Activated T-cell treated with anti-CD3 and anti-CD28 coated beads, Interleukin-2, amount 50 U/mL, for 24 hours (primary cell): Measurements from ENCODE around the gene FCGR3A.
"Not testable (repeated sequence)": the region's sequence is repeated elsewhere in the genome, so short reads cannot be mapped to it uniquely, and the experiment has no call there.

ENCODE experiments used
- DNase-seq: peaks from one replicate; pipeline ENCODE4 v3.0.0-alpha.2; 2020
- H3K27ac Mint-ChIP-seq: 2 replicates; pipeline ENCODE4 v1.8.0; 2020; ENCODE audit warnings: mild to moderate bottlenecking, mixed read lengths
- H3K27me3 Mint-ChIP-seq: 2 replicates; pipeline ENCODE4 v1.8.0; 2020; ENCODE audit warnings: mixed read lengths
- H3K36me3 Mint-ChIP-seq: 2 replicates; pipeline ENCODE4 v1.8.0; 2020; ENCODE audit warnings: low read depth, mixed read lengths
- H3K4me1 Mint-ChIP-seq: 2 replicates; pipeline ENCODE4 v1.8.0; 2020; ENCODE audit warnings: low read depth, mixed read lengths
- H3K4me3 Mint-ChIP-seq: 2 replicates; pipeline ENCODE4 v1.8.0; 2020; ENCODE audit warnings: mild to moderate bottlenecking, moderate library complexity, mixed read lengths
- H3K9me3 Mint-ChIP-seq: 2 replicates; pipeline ENCODE4 v1.8.0; 2020; ENCODE audit warnings: mixed read lengths

Gene FCGR3A

GRCh38 chr1:161545005-161545731 is 4.5 kb downstream of the FCGR3A start:
- H3K4me1 Mint-ChIP-seq, result peaks cover 49% of the 10 kb centered on the region
- not testable (repeated sequence) for DNase-seq, H3K27ac Mint-ChIP-seq, H3K36me3 Mint-ChIP-seq, H3K9me3 Mint-ChIP-seq, H3K27me3 Mint-ChIP-seq, H3K4me3 Mint-ChIP-seq

DNA sequence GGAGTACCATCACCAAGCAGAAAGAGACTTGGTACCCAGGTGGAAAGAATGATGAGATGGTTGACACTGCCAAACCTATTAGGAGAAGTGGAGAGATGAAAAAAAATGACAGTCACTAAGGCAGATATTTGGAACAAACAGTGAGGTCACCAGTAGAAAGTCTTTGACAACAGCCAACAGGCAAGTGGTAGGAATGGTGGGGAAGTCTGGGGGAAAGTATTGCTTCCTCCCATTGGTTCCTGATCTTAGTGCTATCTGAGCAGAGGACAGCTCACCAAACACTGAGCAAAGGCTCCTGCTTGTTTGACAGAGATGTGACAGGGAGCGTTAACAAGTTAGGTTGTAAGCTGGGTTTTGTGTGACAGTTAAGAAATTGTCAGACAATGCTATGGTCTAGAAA is 6.5 kb downstream of the FCGR3A start:
- not testable (repeated sequence) for H3K27ac Mint-ChIP-seq
- H3K4me1 Mint-ChIP-seq, result peaks cover 59% of the 10 kb centered on the region

DNA sequence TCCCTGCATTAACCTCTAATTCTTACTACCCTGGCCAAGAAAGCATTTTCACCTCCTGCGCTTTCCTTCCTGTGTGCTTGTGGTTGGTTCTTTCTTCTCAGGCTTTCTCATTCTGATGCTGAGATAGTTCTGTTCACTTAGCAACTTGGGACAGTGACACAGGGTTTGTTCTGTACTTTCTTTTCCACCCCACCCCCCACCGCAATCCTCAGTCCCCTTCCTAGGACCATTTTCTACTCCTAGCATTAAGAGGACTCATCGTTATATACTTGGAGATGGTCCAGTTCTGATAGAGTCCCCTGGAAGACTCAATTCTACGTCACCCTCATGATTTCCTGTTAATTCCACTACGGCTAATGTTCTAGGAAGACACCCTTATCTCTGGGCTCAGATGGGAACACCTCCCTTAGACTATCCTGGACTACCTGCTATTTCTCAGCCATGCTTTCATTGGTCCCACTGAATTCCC is 7.5 kb downstream of the FCGR3A start:
- H3K27ac Mint-ChIP-seq, result peak overlapping the region; percentile 42
- H3K36me3 Mint-ChIP-seq, H3K27me3 Mint-ChIP-seq, H3K9me3 Mint-ChIP-seq, DNase-seq: not testable (repeated sequence)
- peak overlapping the region; percentile 29 for H3K4me3 Mint-ChIP-seq
- H3K4me1 Mint-ChIP-seq, result peaks cover 62% of the 10 kb centered on the region

More for the DNA sequence above, 6.5 kb downstream of the FCGR3A start:
- H3K4me3 Mint-ChIP-seq, H3K9me3 Mint-ChIP-seq, H3K36me3 Mint-ChIP-seq, H3K27me3 Mint-ChIP-seq, DNase-seq: not testable (repeated sequence)

DNA sequence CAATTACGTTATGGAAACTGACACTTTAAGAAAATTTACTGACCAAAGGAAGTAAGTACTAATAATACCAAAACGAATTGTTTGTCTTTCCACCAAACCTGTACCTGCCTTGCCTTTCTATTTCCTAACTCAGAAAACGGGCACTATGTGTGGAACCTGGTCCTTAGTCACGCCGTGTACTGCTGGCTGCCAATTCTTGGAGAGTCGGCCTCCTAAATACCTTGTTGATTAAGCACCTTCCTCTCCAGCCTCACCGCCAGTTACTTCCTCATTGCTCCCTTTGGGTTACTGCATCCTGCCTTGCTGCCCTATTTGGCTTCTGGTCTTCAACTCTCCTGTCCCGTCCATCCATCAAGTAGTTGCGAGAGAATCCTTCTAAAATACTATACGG is 9.1 kb downstream of the FCGR3A start:
- not testable (repeated sequence) for H3K36me3 Mint-ChIP-seq, H3K27me3 Mint-ChIP-seq, H3K9me3 Mint-ChIP-seq, DNase-seq
- H3K4me1 Mint-ChIP-seq, result peaks cover 59% of the 10 kb centered on the region
- peak overlapping the region; percentile 91 for H3K27ac Mint-ChIP-seq
- H3K4me3 Mint-ChIP-seq, result peak overlapping the region; percentile 82

DNA sequence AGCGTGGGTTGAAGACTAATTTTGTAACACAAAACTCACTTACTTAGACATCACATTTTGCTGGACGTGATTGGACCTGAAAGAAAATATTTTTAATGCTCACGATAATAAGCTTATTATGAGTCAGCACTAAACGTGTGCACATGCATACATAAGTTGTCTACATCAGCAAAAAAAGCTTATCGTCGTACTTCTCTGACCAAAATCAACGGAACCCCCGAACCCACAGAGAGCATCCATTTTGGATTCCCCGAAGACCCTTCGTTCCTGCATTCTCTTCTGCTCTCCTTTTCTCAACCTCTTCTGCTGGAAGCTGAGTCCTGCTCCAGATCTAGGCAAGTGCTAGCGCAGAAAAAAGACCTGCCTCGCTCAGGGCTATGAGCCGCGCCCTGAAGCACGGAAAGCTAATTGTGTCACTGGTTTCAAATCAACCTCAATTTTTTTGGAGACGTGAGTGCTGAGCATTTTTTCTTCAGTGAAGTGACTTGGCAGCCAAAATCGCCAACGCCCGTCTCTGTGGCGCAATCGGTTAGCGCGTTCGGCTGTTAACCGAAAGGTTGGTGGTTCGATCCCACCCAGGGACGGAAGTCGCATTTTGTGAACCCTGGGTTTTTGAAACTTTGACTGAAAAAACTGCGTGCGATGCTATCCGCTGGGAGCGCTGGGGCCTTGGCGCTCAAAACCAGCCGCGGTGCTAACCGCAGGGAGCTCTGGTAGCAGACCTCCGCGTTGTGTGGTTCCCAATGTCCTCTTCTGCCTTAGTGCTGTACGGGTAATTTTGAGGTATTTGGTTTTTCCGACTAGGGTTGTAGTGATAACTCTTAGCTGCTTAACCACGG is 9.7 kb downstream of the FCGR3A start:
- peak overlapping the region; percentile 82 for H3K4me3 Mint-ChIP-seq
- H3K27ac Mint-ChIP-seq, result peak overlapping the region; percentile 91
- not testable (repeated sequence) for H3K9me3 Mint-ChIP-seq, H3K27me3 Mint-ChIP-seq, H3K36me3 Mint-ChIP-seq
- H3K4me1 Mint-ChIP-seq, result peaks cover 53% of the 10 kb centered on the region
- DNase-seq, result peak; percentile 97

GRCh38 chr1:161538925-161539479 is 10.6 kb downstream of the FCGR3A start:
- H3K27me3 Mint-ChIP-seq, H3K9me3 Mint-ChIP-seq, DNase-seq, H3K36me3 Mint-ChIP-seq, H3K27ac Mint-ChIP-seq: not testable (repeated sequence)
- Mint-ChIP-seq H3K4me3 (peak overlapping the region; percentile 82), H3K4me1 (peaks cover 48% of the 10 kb centered on the region)

DNA sequence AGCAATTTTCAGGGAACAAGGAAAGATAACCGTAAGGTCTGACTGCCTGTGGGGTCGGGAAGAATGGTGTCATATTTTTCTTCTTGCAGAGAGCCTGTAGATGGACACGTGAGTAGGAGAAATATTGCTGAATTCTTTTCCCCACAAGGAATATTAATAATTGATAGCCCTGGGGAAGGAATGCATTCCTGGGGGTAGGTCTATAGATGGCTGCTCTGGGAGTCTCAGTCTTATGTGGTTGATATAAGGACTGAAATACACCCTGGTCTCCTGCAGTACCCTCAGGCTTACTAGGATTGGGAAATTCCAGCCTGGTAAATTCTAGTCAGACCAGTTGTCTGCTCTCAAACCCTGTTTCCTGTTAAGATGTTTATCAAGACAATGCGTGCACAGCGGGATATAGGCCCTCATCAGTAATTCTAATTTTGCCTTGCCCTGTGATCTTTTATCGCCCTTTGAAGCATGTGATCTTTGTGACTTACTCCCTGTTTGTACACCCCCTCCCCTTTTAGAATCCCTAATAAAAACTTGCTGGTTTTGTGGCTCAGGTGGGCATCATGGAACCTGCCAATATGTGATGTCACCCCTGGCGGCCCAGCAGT is 12.4 kb downstream of the FCGR3A start:
- not testable (repeated sequence) for H3K27ac Mint-ChIP-seq, H3K9me3 Mint-ChIP-seq, H3K4me3 Mint-ChIP-seq, H3K36me3 Mint-ChIP-seq, H3K27me3 Mint-ChIP-seq, DNase-seq
- peaks cover 34% of the 10 kb centered on the region for H3K4me1 Mint-ChIP-seq

DNA sequence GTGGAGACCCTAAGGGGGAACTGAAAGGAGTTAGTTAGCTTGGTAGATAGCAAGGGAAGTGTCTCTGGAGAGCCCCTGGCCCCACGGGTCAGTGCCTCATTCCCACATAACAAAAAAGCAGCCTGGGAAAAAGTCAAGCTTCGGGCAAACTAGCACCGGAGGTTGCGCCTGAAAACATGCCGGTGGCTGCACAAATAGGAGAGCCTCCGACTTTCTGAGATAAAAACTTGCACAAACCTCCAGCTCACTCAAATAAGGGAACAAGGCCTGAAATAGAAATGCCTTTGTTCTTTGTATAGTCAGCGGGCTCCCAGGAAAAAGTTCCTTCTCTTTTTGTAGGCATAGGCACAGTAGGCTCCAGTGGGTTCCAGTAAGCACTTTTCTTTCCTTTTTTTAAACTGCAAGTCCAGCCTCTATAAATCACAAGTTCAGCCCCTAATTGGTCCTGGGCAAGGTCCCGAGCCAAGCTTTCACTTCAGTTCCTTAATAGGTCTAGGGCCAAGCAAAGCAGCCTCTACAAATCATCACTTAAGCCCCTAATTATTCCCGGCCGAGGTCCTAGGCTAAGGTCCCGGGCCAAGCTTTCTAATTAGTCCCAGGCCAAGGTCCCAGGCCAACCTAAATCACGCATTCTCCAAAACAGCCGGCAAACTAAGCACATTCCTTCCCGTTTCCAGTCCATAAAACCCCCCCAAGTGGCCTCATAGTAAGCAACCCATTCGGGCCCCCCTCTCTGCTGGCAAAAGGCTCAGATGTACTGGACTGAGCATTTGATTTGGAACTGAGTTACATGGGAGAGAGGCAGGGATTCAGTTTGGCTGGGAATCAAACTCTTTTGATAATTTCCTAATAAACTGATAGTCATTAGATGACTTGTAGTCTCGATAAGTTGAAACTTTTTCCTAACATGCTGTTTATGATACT is 16.7 kb downstream of the FCGR3A start:
- peaks cover 19% of the 10 kb centered on the region for H3K4me1 Mint-ChIP-seq
- H3K27ac Mint-ChIP-seq, result not testable (repeated sequence)

GRCh38 chr1:161531986-161532643 is 17.5 kb downstream of the FCGR3A start:
- peaks cover 2% of the 10 kb centered on the region for H3K27me3 Mint-ChIP-seq
- peaks cover 16% of the 10 kb centered on the region for H3K4me1 Mint-ChIP-seq
- H3K27ac Mint-ChIP-seq, result no peak overlapping the region
- no peaks in the 10 kb centered on the region for H3K9me3 Mint-ChIP-seq
- H3K4me3 Mint-ChIP-seq, result peak overlapping the region; percentile 12
- peaks cover 7% of the 10 kb centered on the region for H3K36me3 Mint-ChIP-seq
- DNase-seq, result no peak

More for the DNA sequence above, 16.7 kb downstream of the FCGR3A start:
- H3K36me3 Mint-ChIP-seq, DNase-seq, H3K27me3 Mint-ChIP-seq, H3K4me3 Mint-ChIP-seq, H3K9me3 Mint-ChIP-seq: not testable (repeated sequence)

- DNase-seq, result peak; percentile 93
- Mint-ChIP-seq H3K4me1 (peaks cover 16% of the 10 kb centered on the region), H3K4me3 (peak overlapping the region; percentile 93), H3K27ac (peak overlapping the region; percentile 97)
- not testable (repeated sequence) for H3K36me3 Mint-ChIP-seq, H3K27me3 Mint-ChIP-seq, H3K9me3 Mint-ChIP-seq
Measured at GRCh38 chr1:161530671-161531641, 18.7 kb downstream of the FCGR3A start.

DNA sequence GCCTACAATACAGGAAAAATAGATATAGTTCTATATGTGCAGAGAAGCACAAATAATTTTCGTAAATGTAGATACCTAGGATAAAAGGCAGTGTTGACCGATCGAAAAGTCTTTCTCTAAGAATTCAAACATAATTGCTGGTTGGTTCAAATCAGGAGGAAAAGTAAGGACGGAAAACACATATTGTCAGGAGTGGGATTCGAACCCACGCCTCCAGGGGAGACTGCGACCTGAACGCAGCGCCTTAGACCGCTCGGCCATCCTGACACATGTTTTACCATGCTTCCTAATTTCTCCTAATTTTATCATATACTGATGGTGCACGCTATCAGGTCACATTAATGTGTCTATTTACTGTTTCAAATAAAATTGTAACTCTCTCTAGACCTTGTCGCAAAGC is 19.5 kb downstream of the FCGR3A start:
- H3K4me1 Mint-ChIP-seq, result peaks cover 16% of the 10 kb centered on the region
- not testable (repeated sequence) for H3K36me3 Mint-ChIP-seq, H3K9me3 Mint-ChIP-seq
- H3K27ac Mint-ChIP-seq, result peak overlapping the region; percentile 97
- peak; percentile 79 for DNase-seq
- H3K27me3 Mint-ChIP-seq, result peaks cover 11% of the 10 kb centered on the region
- peak overlapping the region; percentile 93 for H3K4me3 Mint-ChIP-seq

DNA sequence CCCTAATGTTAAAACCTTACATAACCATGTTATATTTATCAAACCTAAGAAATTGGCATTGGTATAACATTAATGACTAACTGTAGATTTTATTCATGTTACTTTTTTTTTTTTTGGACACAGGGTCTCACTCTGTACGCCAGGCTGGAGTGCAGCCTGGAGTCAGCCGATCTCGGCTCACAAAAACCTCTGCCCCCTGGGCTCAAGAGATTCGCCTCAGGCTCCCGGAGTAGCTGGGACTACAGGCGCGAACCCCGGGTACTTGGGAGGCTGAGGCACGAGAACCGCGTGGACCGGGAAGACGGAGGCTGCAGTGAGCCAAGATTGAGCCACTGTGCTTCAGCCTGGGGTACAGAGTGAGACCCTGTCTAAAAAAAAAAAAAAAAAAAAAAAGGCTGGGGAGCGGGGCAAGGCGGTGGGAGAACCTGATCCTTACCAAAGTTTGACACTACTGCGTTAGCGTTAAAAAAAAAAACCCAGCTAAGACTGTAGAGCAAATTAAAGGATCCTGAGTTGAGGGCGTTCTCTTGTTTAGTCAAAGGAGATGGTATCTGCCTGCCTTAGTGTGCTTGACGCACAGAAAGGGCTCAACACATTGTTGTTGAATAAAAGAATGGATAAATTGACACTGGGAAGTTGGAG is 20.0 kb downstream of the FCGR3A start:
- Mint-ChIP-seq H3K27ac (peak overlapping the region; percentile 97), H3K4me1 (peaks cover 20% of the 10 kb centered on the region), H3K27me3 (peaks cover 15% of the 10 kb centered on the region), H3K4me3 (peak overlapping the region; percentile 93)
- H3K36me3 Mint-ChIP-seq, H3K9me3 Mint-ChIP-seq, DNase-seq: not testable (repeated sequence)
